ENCODE data around the gene COL6A2.
"Not testable (repeated sequence)": the region's sequence is repeated elsewhere in the genome, so short reads cannot be mapped to it uniquely, and the experiment has no call there.

Gene COL6A2

DNA sequence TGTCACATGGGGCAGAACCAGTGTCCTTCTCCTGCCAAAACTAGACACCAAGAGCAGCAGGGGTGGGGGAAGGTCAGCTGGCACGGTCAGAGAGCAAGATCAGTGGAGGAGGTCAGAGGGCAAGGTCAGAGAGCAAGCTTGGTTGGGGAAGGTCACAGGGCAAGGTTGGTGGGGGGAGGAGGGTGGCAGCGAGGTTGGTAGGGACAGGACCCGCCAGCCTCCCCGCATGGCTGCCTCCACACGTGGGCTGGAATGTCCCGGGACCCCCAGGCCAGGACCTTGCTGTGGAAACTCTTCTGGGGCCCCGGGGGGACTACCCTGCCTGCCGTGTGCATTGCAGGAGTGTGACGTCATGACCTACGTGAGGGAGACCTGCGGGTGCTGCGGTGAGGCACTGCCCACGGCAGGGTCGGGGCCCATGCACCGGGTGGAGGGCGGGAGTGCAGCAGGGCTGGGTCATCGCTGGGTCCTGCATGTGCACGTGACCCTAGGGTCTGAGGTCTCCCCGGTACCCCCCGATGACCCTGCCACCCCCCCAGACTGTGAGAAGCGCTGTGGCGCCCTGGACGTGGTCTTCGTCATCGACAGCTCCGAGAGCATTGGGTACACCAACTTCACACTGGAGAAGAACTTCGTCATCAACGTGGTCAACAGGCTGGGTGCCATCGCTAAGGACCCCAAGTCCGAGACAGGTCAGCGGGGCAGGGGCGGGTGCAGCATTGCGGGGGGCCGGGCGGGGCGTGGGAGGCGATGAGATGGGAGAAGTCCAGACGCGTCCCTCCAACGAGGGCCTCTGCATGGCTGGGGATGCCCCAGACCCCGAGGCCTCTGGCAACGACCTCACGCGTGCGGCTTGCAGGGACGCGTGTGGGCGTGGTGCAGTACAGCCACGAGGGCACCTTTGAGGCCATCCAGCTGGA, 27.3 kb downstream of the COL6A2 start:
- no peak for DNase-seq (ENCODE audit: low read depth in 2 of 2)

DNA sequence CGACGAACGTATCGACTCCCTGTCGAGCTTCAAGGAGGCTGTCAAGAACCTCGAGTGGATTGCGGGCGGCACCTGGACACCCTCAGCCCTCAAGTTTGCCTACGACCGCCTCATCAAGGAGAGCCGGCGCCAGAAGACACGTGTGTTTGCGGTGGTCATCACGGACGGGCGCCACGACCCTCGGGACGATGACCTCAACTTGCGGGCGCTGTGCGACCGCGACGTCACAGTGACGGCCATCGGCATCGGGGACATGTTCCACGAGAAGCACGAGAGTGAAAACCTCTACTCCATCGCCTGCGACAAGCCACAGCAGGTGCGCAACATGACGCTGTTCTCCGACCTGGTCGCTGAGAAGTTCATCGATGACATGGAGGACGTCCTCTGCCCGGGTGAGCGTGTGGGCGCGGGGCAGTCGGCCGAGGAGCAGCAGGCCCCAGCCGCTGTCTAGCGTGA, 28.0 kb downstream of the COL6A2 start:
- DNase-seq (ENCODE audit: low read depth in 2 of 2): no peak

DNA sequence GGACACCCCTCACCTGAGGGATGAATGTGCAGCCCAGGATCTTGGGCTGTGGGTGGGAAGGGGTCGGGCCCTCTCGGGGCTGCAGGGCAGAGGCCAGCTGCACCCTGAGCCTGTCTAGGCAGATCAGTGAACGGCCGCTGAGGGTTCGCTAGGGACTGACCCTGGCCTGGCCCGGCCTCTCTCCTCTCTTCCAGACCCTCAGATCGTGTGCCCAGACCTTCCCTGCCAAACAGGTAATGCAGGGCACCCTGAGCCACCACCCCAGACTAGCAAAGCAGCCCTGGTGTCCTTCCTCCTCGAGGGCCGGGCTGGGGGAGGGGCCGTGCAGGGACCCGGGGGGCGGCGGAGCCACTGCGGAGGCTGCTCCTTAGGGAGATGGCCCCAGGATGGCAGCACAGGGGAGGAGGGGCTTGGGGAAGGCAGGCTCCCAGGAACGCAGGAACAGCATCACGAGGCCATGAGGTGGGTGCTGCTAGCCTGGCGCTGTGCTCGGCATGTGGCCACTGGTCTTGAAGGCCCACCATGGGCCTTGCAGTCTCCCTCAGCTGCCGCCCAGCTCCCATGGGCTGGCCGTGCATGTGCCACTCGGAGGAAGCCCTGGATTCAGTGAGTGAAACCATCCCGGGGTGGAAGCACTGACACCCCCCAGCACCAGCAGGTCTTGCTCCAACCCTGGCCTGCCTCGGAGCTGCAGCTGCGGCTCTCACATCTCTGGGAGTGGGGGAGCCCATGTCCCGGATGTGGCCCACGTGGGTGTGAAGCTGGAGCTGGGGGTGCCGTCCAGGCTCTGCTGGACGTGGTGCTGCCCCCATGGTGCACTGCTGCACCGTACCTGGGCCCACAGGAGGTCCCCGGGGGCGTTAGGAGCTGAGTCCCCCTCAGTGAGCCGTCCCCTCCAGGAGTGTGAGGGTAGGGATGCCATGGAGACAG, 28.7 kb downstream of the COL6A2 start:
- no peak for DNase-seq (ENCODE audit: low read depth in 2 of 2)

DNA sequence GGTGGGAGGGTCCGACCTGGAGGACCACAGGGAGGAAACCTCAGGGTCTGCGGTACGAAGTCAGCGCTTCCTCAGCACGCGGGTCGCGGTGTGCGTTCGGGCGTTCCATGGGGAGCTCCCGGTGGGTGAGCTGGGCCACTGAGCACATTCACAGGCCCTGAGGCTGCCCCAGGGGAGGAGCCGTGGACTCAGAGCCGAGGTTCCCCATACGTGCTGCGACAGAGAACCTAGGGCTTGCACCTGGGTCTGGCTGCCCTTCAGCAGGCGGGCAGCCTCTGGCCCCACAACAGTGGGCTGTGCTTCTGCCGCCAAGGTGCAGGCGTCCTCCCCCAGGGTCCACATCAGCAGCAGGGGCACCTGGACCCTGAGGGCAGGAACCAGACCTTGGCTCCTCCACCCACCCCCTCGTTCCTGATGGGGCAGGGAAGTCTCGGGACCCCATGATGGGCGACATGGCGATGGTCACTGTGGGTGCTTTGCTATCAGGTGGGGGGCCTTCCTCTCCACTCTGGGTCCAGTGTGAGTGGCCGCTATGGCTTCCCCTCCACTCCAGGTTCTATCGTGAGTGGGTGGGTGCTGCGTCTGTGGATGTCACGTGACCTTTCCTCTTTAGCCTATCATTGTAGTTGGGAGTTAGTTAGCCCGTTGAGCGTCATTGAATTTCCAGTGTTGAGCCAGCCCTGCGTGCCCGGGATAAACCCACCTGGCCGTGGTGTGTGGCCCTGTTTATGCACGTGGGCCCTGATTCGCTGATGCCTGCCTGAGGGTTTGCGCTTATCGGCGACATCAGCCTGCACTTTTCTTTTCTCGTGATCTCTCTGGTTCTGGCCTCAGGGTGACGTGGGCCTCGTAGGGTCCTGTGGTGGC, 29.6 kb downstream of the COL6A2 start:
- no peak for DNase-seq (ENCODE audit: low read depth in 2 of 2)

- no peak for DNase-seq (ENCODE audit: low read depth in 2 of 2)
Observed at GRCh38 chr21:46128106-46128932, 30.4 kb downstream of the COL6A2 start.

DNA sequence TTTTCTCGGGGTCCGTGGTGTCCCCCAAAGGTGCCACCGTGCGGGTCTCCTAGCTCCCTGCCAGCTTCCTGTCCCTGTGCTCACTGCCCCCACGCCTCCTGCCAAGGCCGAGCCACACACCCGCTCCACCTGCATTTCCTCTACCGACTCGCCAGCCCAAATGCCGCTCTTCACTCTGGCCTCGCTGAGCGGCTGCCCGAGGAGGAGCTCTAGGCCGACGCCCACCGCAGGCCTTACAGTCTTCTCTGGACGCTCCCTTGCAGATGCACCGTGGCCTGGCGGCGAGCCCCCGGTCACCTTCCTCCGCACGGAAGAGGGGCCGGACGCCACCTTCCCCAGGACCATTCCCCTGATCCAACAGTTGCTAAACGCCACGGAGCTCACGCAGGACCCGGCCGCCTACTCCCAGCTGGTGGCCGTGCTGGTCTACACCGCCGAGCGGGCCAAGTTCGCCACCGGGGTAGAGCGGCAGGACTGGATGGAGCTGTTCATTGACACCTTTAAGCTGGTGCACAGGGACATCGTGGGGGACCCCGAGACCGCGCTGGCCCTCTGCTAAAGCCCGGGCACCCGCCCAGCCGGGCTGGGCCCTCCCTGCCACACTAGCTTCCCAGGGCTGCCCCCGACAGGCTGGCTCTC, 31.1 kb downstream of the COL6A2 start:
- no peak for DNase-seq (ENCODE audit: low read depth in 2 of 2)

- DNase-seq (ENCODE audit: low read depth in 2 of 2): no peak
Observed at GRCh38 chr21:46129846-46130651, 32.1 kb downstream of the COL6A2 start.

- DNase-seq (ENCODE audit: low read depth in 2 of 2): no peak
Observed at GRCh38 chr21:46130831-46131587, 33.1 kb downstream of the COL6A2 start.

- no peak for DNase-seq (ENCODE audit: low read depth in 2 of 2)
Observed at GRCh38 chr21:46131588-46131837, 33.6 kb downstream of the COL6A2 start.

DNA sequence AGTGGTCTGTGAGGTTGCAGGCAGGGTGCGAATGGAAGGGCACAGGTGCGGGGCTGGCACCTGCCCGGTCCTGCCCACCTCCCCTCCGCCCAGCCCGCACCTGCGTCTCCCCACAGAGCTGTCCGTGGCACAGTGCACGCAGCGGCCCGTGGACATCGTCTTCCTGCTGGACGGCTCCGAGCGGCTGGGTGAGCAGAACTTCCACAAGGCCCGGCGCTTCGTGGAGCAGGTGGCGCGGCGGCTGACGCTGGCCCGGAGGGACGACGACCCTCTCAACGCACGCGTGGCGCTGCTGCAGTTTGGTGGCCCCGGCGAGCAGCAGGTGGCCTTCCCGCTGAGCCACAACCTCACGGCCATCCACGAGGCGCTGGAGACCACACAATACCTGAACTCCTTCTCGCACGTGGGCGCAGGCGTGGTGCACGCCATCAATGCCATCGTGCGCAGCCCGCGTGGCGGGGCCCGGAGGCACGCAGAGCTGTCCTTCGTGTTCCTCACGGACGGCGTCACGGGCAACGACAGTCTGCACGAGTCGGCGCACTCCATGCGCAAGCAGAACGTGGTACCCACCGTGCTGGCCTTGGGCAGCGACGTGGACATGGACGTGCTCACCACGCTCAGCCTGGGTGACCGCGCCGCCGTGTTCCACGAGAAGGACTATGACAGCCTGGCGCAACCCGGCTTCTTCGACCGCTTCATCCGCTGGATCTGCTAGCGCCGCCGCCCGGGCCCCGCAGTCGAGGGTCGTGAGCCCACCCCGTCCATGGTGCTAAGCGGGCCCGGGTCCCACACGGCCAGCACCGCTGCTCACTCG, 34.1 kb downstream of the COL6A2 start:
- DNase-seq (ENCODE audit: low read depth in 2 of 2): no peak

DNA sequence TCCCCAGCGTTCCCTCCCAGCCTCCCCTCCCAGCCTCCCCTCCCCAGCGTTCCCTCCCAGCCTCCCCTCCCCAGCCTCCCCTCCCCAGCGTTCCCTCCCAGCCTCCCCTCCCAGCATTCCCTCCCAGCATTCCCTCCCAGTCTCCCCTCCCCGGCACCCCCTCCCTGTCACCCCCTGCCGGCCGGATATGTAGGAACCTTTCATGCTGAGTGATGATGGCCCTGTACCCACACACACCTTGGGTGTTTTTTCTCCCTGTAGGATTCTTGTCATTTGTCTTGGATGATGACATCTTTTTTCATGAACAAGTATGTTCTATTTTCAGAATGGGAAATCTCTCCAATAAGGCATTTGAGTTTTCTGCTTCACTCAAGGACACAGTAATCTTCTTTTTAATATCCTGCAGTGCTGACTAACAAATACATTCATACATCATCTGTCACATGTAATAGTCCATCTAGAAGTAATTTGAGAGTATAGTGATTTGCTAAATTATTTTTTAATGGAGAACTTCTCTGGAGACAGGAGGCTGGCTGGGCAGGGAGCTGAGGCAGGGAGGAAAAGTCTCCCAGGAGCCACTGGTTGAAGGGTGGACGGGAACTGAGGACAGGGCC, 38.0 kb downstream of the COL6A2 start:
- no peak for DNase-seq (ENCODE audit: low read depth in 2 of 2)

DNA sequence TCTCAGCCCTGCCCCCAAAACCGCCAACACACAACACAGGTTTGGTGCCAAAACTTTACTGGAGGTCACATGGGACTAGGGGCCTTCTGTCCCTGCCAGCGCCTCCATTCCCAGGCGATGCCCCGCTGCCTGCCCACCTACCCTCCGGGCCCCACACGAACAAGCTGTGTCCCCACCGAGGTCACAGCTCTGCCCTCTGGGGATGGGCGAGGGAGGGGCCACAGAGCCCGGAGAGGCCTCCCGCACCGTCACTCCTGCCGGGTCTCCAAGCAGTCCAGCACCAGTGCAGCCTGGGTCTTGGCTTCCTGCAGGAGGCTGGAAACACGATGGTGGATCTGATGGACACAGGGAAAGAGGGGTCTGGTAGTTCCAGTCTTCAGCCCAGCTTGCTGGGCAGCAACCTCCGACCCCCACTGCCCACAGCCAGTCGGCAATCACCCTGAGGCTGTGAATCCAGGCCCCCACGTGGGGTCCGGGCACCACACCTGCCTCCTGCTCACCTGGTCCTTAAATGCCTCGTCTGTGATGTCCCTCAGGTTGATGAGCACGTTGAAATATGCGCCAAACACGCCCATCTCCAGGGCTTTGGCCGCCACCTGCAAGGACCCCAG, 38.9 kb downstream of the COL6A2 start:
- no peak for DNase-seq (ENCODE audit: low read depth in 2 of 2)

GRCh38 chr21:46137908-46138307, 40.0 kb downstream of the COL6A2 start:
- no peak for DNase-seq (ENCODE audit: low read depth in 2 of 2)

GRCh38 chr21:46138383-46138970, 40.6 kb downstream of the COL6A2 start:
- no peak for DNase-seq (ENCODE audit: low read depth in 2 of 2)

- DNase-seq (ENCODE audit: low read depth in 2 of 2): no peak
Observed at GRCh38 chr21:46139686-46140085, 41.8 kb downstream of the COL6A2 start.

DNA sequence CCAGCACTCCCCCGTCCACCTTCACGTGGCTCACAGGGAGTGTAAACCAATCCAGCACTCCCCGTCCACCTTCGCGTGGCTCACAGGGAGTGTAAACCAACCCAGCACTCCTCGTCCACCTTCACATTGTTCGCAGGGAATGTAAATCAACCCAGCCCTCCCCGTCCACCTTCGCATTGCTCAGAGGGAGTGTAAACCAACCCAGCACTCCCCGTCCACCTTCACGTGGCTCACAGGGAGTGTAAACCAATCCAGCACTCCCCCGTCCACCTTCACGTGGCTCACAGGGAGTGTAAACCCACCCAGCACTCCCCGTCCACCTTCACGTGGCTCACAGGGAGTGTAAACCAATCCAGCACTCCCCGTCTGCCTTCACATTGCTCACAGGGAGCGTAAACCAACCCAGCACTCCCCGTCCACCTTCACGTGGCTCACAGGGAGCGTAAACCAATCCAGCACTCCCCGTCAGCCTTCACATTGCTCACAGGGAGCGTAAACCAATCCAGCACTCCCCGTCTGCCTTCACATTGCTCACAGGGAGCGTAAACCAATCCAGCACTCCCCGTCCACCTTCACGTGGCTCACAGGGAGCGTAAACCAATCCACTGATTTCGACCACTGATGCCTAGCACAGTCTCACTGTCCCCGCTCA, 42.6 kb downstream of the COL6A2 start:
- DNase-seq (ENCODE audit: low read depth in 2 of 2): not testable (repeated sequence)

Data from activated CD8-positive, alpha-beta memory T cell treated with anti-CD3 and anti-CD28 coated beads for 4 hours (primary cell).